ENCODE data around the gene PARVB.
A peak's percentile ranks its signal among the peaks of the same experiment; 100 is the strongest.

Gene PARVB

DNA sequence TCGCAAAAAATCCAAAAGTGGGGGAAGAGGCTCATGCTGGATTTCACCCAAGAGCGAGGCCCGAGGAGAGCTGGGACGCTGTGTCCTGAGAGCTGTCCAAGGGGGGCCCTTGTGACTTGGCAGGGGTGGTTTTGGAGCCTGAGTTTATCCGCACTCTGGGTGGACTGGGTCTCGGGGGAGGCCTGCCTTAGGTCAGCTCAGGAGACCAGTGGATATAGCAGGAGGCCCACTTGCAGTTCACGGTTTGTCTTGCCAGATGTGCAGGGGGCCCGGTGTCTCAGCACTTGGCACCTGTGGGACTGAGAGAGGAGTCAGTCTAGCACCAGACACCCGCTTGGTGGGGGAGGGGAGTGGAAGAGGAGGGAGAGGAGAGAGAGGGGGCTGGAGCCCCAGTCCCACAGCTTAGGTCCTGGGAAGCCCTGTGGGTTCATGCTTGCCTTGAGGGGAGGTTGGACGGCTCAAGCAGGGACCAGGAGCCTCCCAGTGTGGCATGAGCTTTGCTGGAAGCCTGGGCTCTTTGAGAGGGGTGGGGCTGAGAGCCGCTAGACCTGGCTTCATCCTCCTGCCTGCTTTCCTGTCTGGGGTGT is 33.4 kb downstream of the PARVB start:
- no peak for DNase-seq

DNA sequence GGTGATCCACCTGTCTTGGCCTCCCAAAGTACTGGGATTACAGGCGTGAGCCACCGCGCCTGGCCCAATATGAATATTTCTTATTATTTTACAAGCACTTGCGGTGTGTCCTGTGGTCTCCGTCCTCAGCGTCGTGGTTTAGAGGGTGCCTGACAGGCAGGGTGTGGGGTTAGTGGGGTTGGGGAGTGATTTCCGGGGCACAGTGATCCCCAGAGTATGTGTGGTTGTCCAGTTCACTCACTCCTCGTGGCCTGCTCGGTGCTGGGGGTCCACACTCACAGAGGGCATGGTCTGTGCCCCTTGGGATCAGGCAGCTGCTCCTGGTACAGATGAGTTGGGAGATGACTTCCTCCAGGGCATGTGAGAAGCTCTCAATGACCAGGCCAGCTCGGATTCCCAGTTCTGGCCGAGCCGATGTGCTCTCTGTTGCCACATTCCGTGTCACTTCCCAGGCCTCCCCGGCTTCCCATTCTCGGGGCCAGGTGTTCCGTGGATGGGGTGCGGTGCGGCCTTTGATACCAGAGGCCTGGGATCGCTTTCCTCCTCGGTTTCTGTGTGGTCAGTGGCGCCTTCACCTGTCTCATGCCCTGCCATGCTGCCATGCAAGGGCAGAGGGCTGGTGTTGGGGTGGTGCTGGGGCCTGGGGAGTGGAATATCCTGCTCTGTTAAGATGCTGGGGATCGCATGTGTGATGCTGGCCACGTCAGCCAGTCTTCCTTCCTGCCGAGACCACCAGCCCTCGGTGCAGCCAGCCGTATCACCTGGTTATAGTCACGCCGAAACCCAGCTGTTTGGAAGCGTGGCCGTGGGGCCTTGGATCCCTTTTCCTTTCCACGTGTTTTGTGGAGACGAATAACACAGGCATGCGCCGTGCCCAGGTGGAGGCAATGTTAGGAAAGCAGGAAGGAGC is 39.6 kb downstream of the PARVB start:
- DNase-seq, result no peak

- DNase-seq, result no peak
Measured at GRCh38 chr22:44067033-44067432, 42.9 kb downstream of the PARVB start.

- no peak for DNase-seq
Measured at GRCh38 chr22:44067901-44068300, 43.8 kb downstream of the PARVB start.

GRCh38 chr22:44068422-44069191 is 44.5 kb downstream of the PARVB start:
- DNase-seq, result no peak

DNA sequence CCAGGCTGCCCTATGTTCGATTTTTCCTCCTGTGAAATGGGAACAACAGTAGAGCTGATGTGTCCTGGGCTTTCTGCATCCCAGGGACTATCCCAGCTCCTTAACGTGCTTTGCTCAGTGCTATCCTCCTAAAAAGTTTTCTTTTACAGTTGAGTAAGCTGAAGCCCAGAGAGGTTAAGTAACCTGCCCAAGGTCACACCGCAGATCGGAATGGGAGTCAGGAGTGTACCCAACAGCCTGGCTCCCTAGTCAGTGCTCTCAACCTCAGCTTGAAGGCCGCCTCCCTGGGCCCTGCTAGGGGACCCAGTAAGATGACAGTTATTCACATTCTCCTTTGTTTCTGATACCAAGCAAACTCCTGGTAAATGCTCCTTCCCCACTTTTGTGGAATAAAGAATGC is 45.9 kb downstream of the PARVB start:
- DNase-seq, result no peak

GRCh38 chr22:44071781-44072326 is 47.8 kb downstream of the PARVB start:
- DNase-seq, result no peak

DNA sequence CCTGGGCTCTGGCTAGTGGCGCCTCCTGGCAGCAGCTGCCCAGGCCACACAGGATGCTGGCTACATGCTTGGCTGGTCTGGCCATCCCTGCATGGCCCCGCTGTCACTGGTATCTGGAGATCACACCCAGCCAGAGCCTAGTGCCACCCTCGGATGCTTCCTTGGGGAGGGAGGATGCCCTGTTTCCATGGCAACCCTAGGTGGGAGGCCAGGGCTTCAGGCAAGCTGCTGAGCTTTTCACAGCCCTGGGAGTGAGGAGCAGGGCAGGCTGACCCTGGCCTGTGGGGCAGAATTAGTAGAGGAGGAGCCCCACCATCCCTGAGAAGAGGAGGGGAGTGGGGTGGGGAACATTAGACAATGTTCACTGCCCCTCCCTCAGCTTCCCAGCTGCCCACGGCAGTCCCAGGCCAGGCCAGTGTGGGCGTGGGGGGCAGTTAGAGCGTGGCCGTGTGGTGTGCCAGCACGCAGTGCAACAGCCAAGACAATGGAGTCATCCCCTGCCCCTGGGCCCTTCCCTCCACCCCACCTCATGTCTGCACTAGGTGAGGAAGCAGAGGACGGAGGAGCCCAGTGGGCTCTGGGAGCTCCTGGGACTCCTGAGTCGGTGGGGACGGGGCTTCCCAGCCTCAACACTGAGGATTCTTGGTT is 50.4 kb downstream of the PARVB start:
- DNase-seq, result no peak

DNA sequence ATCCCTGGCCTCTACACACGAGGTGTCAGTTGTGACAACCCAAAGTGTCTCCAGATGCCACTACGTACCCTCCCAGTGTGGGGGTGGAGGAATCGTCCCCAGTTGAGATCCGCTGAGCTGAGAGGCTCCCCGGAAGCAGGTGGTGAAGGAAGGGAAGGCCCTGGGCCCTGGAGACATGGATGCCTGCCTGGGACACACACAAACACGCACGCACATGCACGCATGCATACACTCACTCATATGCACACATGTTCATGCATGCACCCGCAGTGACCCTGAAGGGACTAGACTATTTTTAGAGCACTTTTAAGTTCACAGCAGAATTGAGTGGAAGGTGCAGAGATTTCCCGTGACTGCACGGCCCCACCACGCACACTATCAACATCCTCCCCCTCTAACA is 50.9 kb downstream of the PARVB start:
- DNase-seq, result no peak

DNA sequence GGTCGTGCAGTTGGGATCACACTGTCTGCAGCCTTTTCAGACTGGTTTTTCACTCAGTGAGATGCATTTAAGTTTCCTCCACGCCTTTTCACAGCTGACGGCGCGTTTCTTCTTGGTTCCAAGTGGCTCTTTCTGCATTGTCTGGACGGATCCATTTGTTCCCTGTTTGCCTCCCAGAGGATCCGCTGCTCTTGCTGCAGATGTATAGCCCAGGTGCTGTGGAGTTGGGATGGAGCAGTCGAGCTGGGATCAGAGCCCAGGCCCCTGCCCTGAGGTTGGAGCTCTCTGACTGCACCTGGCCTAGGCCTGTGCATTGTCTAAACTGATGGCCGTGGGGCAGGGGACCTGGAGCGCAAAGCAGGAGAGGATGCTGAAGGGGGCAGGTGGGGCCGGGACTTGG is 51.6 kb downstream of the PARVB start:
- DNase-seq, result no peak

DNA sequence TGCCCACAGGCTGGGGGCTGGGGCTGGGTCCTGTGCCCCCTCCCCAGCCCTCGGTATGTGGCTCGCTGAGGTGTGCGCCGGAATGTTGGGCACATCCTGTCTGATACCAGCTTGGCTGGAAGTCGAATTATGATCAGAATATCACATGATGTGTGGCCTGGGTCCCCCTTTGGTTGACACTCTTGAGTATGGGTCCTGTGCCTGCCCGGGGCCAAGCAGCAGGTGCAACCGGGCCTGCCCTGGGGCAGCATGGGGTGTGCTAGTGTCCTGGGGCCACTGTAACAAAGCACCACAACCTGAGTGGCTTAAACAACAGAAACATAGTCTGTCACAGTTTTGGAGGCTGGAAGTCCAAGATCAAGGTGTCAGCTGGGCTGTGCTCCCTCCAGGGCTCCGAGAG is 52.7 kb downstream of the PARVB start:
- no peak for DNase-seq

DNA sequence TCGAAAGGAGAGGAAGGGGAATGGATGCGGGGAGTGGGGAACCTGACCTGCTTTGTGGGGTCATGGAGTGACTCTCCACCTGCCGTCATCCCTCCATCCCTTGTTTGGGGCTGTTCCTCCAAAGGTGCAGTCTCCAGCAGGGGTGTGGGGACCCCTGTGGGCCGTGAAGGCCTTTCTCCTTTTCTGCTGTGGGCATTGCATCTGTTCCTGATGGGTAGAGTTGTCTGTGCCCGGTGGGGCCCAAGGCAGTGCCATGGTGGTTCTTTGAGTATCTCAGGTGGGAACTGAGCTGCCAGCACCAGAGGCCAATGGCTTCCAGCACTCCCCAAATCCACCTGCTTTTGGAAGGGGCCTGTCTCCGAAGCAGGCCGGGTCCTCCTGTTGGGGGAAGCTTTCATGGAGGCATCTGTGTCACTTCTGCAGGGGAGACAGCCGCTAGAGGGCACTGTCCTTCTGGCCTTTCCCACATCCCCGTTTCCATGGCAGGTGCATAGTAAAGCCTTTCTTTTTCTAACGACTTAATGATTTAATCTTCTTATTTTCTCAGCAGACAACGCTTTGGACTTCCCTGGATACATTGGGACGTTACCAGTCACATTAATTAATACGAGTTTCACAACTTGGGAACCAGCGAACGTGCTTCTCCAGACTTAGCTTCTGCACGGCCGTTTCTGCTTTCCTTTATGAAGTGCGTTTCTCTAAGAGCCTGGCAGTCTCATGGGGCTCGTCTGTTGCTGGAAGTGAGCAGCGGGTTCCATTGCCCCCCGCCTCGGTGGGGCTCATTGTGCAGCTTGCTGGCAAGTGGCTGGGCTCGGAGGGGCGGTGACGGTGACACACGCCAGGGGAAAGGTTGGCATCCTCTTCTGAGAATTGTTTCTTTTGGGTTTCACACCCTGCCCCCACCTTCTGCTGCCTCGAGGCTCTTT is 57.1 kb downstream of the PARVB start:
- DNase-seq, result peak; percentile 25 to 58 (median 49)

DNA sequence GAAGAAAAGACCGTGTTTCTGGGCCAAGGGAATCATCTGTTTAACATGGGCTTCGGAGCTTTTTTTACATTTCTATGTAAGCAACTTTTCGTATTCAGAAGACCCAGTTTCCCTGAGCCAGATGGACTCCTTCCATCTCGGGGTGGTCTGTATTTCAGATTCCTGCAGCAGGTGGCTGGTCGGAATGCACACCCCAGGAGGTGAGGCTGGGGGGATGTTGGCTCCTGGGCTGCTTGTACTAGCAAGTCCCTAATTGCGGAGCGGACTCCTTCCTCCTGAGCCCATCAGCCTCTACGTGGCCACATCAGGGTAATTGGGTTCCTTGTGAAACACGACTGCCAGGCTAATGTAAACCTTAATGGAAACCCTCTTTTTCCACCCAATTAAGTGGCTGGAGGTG is 58.7 kb downstream of the PARVB start:
- no peak for DNase-seq

DNA sequence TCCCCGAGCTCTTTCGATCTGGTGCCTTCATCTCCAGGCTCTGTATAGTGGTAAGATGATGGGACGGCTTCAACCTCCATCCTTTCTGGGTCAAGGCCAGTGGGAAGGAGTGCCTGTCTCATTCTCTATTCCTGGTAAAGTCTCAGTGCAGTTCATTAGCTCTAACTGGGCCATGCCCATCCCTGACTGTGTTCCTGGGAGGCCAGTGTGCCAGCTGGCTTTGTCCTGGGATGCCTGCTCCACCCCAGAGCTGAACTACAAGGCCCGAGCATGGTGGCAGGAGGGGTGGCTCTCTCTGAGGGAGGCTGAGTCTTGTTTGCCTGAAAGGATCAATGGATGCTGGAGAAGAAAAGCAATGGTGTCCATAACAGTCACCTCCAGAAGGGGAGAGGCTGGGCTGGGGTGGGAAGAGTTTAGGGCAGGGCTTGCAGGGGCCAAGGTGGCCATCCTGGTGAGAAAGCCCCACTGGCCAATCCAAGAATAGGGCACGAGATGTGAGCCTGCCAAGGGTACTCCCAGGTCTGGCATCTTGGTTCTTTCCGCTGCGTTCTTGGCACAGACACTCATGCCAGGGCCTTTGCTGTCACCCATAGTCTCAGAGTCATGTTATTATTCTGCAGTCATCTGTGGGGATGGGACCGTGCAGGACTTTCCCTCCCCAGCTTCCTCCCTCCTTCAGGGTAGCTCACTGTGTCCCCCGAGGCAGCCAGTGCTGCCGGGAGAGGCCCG is 60.1 kb downstream of the PARVB start:
- no peak for DNase-seq

GRCh38 chr22:44085743-44086270 is 61.7 kb downstream of the PARVB start:
- DNase-seq, result peak in 1 of 5 donors; percentile 38

DNA sequence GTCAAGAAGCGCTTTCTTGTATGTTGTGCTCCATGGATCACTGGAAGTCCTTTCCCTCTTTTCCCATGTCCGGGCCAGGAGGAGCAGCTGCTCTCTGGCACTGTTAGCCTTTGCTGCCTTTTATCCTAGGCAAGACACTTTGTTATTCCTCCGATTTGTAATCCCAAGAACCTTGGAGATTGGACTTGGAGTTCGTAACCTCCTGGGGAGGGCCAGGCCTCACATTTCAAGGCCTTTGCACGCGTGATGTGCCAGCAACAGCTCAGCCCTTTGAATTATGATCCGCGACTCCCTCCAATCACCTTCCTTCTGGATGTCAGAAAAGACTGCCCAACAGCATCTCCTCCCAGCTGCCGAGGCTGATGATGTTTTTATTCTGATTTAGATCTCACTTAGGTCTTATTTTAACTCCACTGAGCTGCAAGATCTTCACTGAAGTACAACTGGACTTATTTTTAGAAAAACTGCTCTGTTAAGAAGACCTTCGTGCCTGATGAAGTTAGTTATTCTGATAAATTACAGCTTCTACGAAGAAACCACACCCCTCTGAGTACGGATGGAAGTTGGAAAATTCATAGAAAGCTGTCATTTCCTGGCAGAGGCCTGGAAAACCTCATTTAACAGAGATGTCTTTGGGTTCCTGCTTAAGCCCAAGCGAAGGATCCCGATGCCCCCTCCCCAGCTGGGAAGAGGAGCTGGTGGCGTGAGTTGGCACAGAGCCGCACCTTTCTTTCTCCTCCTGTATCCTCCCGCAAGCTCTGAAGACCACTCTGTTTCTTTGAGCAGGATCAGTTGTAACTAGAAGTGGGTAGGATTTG is 62.4 kb downstream of the PARVB start:
- no peak for DNase-seq

- no peak for DNase-seq
Measured at GRCh38 chr22:44087089-44087430, 63.0 kb downstream of the PARVB start.

DNA sequence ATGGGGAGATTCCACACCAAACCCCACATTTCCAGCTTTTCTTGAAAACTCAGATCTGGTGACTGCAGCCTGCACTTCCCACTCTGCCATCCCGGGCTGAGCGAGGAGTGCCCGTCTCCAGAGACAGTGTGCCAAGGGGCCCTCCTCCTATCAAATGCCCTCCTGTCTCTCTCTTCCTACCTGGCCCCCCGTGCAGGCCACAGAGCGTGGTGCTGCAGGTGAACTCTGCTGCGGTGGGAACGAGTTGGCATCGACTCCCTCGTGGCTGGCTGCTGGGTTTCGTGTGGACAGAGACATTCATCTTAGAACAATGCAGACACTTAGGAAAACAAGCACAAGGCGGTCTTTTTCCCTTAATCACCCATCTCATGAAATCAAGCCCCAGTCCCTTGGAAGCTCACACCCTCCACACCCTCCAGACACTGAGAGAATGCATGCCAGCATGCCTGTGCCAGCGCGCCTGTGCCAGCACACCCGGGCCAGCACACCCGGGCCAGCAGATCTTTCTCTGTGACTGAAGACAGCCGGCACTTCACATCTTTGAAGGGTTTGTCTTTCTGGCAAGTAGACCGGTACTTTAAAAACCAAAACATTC is 65.0 kb downstream of the PARVB start:
- DNase-seq, result no peak
